ENCODE measurements around the gene RICTOR. TPM values are rescaled to one million over a fixed set of nuclear protein-coding genes. Genes with fewer than 3 reads are reported as not detected.
A peak's percentile ranks its signal among the peaks of the same experiment; 100 is the strongest.

Gene RICTOR
- total and polyA plus RNA-seq, 4 donors: 4.9 to 102 (median 19.7) TPM

DNA sequence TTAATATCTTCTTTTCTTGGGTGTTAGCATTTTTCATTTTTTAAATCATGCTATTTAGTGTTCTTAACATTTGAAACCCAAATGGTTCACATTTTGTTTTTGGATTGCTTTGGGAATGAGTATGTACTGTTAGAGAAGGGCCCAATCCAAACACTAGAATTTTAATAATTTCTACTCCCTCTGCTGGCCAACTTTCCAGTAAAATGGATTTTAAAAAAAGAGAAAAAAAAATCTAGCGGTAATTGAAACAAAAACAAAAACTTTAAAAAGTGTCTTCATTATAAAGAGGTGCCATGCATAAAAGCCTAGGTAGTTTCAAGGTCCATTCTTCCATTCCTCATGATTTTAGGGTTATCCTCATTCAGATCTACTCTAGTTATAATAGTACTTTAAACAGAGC lies 32.1 kb upstream of the RICTOR start:
- H3K36me3 ChIP-seq (ENCODE audit: control insufficient read depth in 4 of 4, insufficient read depth in 4 of 4, low read length in 4 of 4): peaks cover 0 to 2% (median 0%) of the 10 kb centered on the region in 4 donors
- 62 to 69% methylated on average over 1 of the region's 1 CpG for WGBS, 2 donors
- H3K9me3 ChIP-seq (ENCODE audit: control insufficient read depth in 4 of 4, insufficient read depth in 3 of 4, low read length in 3 of 4): no peaks in the 10 kb centered on the region

DNA sequence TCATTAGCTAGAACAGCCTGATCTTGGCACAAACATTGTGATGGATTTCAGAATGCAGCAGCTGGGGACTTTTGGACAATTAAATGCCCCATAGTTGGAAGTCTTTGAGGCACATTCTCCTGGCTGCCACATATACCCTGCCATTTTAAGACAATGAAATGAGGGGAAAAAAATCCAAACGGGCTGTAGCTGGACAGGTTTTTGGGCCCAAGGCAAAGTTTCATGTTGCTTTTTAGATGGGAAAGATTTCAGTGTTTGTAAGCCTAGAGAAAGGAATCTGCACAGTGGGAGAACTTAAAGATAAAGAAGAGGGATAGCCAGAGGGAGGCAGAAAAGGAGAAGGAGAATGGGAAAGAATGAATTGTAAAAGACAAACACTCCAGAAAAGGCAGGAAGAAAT lies 30.0 kb upstream of the RICTOR start:
- peaks cover 0 to 2% (median 0%) of the 10 kb centered on the region in 4 donors for H3K36me3 ChIP-seq (ENCODE audit: control insufficient read depth in 4 of 4, insufficient read depth in 4 of 4, low read length in 4 of 4)
- 85 to 90% methylated on average over 1 of the region's 1 CpG for WGBS, 2 donors
- H3K4me1 ChIP-seq (ENCODE audit: control insufficient read depth in 5 of 5, insufficient read depth in 5 of 5, low read length in 5 of 5): peaks cover 0 to 4% (median 0%) of the 10 kb centered on the region in 5 donors
- H3K9ac ChIP-seq (ENCODE audit: insufficient read depth in 1 of 2, low read length in 2 of 2): no peak overlapping the region
- H3K27ac ChIP-seq (ENCODE audit: low read depth in 1 of 2, low read length in 1 of 2): no peak overlapping the region
- H3K4me3 ChIP-seq: no peak overlapping the region
- DNase-seq (no peak), ATAC-seq (ENCODE audit: insufficient read depth, low FRiP score) (no peak)
- no peaks in the 10 kb centered on the region for H3K9me3 ChIP-seq (ENCODE audit: control insufficient read depth in 4 of 4, insufficient read depth in 3 of 4, low read length in 3 of 4)
- TF ChIP-seq, protein P1, sequence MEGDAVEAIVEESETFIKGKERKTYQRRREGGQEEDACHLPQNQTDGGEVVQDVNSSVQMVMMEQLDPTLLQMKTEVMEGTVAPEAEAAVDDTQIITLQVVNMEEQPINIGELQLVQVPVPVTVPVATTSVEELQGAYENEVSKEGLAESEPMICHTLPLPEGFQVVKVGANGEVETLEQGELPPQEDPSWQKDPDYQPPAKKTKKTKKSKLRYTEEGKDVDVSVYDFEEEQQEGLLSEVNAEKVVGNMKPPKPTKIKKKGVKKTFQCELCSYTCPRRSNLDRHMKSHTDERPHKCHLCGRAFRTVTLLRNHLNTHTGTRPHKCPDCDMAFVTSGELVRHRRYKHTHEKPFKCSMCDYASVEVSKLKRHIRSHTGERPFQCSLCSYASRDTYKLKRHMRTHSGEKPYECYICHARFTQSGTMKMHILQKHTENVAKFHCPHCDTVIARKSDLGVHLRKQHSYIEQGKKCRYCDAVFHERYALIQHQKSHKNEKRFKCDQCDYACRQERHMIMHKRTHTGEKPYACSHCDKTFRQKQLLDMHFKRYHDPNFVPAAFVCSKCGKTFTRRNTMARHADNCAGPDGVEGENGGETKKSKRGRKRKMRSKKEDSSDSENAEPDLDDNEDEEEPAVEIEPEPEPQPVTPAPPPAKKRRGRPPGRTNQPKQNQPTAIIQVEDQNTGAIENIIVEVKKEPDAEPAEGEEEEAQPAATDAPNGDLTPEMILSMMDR (IDR thresholded peaks at IDR 0.05; ENCODE audit: control extremely low read depth, extremely low read depth): no peak
- no peaks in the 10 kb centered on the region for H3K27me3 ChIP-seq (ENCODE audit: control insufficient read depth in 3 of 3, insufficient read depth in 3 of 3, low read length in 2 of 3)

More for the DNA sequence above, 32.1 kb upstream of the RICTOR start:
- Histone ChIP-seq H3K27me3 (ENCODE audit: control insufficient read depth in 3 of 3, insufficient read depth in 3 of 3, low read length in 2 of 3) (no peaks in the 10 kb centered on the region), H3K4me3 (no peak overlapping the region), H3K4me1 (ENCODE audit: control insufficient read depth in 5 of 5, insufficient read depth in 5 of 5, low read length in 5 of 5) (peaks cover 0 to 2% (median 0%) of the 10 kb centered on the region in 5 donors), H3K9ac (ENCODE audit: insufficient read depth in 1 of 2, low read length in 2 of 2) (no peak overlapping the region), H3K27ac (ENCODE audit: low read depth in 1 of 2, low read length in 1 of 2) (no peak overlapping the region)
- TF ChIP-seq, protein P1 (IDR thresholded peaks at IDR 0.05; ENCODE audit: control extremely low read depth, extremely low read depth): no peak
- DNase-seq: peak in 2 of 3 donors; percentile 21 to 34
- no peak for ATAC-seq (ENCODE audit: insufficient read depth, low FRiP score)

DNA sequence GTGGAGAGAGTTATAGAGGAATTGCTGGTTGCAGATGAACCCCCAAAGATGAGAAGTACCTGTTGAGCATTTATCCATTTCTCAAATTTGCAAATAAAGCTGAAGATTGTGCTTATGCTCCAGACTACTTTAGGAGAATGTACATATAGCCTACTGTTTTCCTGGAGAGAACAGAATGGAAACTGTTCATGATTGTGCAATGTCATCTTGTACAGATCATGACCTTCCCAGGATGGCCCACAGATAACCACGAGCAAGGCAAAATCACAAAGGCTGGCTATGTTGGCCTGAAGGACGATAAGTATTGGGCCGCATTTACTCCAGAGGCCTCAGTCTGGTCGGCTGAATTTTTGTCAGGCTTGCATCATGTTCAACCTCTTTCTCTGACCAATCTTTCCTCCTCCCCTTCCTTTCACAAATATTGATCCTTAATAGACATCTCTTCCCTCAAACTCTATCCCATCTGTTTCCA lies 28.5 kb upstream of the RICTOR start:
- WGBS, 2 donors: 92% methylated on average over 4 of the region's 4 CpGs
- Histone ChIP-seq H3K27me3 (ENCODE audit: control insufficient read depth in 3 of 3, insufficient read depth in 3 of 3, low read length in 2 of 3) (no peaks in the 10 kb centered on the region), H3K4me1 (ENCODE audit: control insufficient read depth in 5 of 5, insufficient read depth in 5 of 5, low read length in 5 of 5) (peaks cover 0 to 4% (median 0%) of the 10 kb centered on the region in 5 donors), H3K36me3 (ENCODE audit: control insufficient read depth in 4 of 4, insufficient read depth in 4 of 4, low read length in 4 of 4) (peaks cover 0 to 2% (median 0%) of the 10 kb centered on the region in 4 donors), H3K9ac (ENCODE audit: insufficient read depth in 1 of 2, low read length in 2 of 2) (no peak overlapping the region), H3K4me3 (no peak overlapping the region), H3K27ac (ENCODE audit: low read depth in 1 of 2, low read length in 1 of 2) (no peak overlapping the region), H3K9me3 (ENCODE audit: control insufficient read depth in 4 of 4, insufficient read depth in 3 of 4, low read length in 3 of 4) (no peaks in the 10 kb centered on the region)
- no peak for DNase-seq
- TF ChIP-seq, protein P1 (IDR thresholded peaks at IDR 0.05; ENCODE audit: control extremely low read depth, extremely low read depth): no peak
- ATAC-seq (ENCODE audit: insufficient read depth, low FRiP score): no peak
